ENCODE data around the gene B4GALT5. TPM values are rescaled to one million over a fixed set of nuclear protein-coding genes. Genes with fewer than 3 reads are reported as not detected.

B4GALT5 gene
- total and polyA plus RNA-seq, 7 donors: 32.0 to 284 (median 75.3) TPM

DNA sequence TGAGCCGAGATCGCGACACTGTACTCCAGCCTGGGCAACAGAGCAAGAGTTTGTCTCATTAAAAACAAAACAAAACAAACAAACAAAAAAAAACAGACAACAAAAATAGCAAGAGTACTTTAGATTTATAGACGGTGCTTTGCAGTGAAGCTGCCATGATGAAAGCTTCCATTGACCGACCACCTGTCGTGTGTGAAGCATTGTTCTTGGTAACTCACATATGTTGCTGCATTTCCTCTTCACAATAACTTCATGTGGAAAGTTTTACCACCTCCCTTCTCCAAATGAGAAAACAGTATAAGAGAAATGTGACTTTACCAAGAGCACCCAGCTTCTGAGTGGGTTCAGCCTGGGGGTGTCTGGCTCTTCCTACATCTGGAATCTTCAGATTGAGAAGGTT lies 89.4 kb downstream of the B4GALT5 start:
- Histone ChIP-seq H3K9me3 (peaks cover 7% of the 10 kb centered on the region), H3K27ac (no peak overlapping the region), H3K27me3 (ENCODE audit: insufficient read depth in 3 of 3, low read length in 2 of 3) (no peaks in the 10 kb centered on the region), H3K4me3 (no peak overlapping the region), H3K4me1 (peaks cover 6% of the 10 kb centered on the region), H3K36me3 (ENCODE audit: insufficient read depth in 1 of 2, low read depth in 1 of 2) (no peaks in the 10 kb centered on the region)
- 82 to 87% (median 85%) methylated on average over 6 of the region's 6 CpGs for WGBS, 3 donors
- intact Hi-C loops (cut with DNase I): no loop called here
- DNase-seq (no peak), ATAC-seq (no peak)
- no peak for TF ChIP-seq CTCF (IDR thresholded peaks at IDR 0.05)

GRCh38 chr20:49622243-49622642 lies 91.4 kb downstream of the B4GALT5 start:
- WGBS, 3 donors: 85 to 95% (median 85%) methylated on average over 1 of the region's 1 CpG
- H3K4me1 ChIP-seq: peaks cover 6% of the 10 kb centered on the region
- DNase-seq (no peak), ATAC-seq (no peak)
- H3K4me3 ChIP-seq: no peak overlapping the region
- H3K9me3 ChIP-seq: no peaks in the 10 kb centered on the region
- no peak overlapping the region for H3K27ac ChIP-seq
- H3K27me3 ChIP-seq (ENCODE audit: insufficient read depth in 3 of 3, low read length in 2 of 3): no peaks in the 10 kb centered on the region
- no peak for TF ChIP-seq CTCF (IDR thresholded peaks at IDR 0.05)
- intact Hi-C loops (cut with DNase I): no loop called here
- H3K36me3 ChIP-seq (ENCODE audit: insufficient read depth in 1 of 2, low read depth in 1 of 2): no peaks in the 10 kb centered on the region

DNA sequence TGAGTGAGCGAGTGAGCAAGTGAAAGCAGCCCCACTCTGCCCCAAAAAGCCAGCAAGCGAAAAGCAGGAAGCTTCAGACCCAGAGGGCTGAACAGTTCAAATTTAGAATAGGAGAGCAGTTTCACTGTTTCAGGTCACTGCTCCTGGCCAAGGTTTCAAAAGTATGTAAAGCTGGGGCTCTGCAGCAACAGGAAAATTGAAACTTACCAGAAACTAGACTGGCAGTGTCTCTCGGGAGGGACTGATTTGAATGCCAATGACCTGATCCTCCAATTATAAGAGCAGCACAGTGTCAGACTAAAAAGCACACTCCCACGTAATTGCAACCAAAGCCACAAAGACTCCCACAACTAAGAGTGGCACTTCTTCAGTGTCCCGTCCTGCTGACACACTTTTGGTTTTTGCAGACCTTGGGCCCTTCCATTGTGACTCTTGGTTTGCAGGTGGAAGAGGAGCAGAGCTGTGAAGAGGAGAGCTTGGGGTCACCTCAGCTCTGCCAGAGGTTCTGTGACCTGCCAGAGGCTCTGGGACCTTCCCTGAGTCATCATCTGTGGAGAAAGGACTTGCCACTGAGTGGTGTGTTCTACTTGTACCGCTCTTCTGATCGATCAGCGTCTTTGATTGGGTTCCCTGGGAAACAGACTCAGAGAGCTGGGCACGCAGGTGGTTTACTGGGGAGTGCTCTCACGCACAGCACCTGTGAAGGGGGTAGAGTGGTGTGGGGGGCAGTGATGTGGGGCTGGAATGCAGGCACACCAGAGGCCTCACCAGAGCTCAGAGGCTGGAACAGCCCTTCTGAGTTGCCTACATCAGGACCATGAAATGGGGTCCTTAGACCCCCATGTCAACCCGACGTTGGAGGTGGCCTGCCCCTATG lies 93.1 kb downstream of the B4GALT5 start:
- intact Hi-C loops (cut with DNase I): no loop called here

DNA sequence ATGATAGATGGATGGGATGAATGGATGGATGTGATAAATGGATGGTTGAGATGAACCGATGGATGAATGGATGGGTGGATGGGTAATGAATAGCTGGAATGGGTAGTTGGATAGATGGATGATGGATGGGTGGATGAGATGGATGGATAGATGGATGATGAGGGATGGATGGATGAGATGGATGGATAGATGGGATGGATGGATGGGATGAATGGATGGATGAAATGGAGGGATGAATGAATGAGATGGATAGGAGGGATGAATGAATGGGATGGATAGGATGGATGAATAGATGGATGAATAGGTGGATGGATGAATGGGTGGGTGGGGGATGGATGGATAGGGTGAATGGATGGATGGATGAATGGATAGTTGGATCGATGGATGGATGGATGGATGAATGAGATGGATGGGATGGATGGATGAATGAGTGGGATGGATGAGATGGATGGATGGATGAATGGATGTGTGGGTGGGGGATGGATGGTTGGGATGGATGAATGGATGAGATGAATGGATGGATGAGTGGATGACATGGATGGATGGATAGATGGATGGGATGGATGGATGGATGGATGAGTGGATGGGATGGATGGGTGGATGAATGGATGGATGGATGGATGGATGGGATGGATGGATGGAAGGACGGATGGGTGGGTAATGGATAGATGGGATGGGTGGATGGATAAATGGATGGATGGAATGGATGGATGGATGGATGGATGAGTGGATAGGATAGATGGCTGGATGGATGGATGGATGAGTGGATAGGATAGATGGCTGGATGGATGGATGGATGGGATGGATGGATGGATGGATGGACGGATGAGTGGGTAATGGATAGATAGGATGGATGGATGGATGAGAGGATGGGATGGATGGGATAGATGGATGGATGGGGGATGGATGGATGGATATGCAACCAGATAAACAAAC lies 94.3 kb downstream of the B4GALT5 start:
- DNase-seq (no peak), ATAC-seq (no peak)
- peaks cover 4% of the 10 kb centered on the region for H3K4me1 ChIP-seq
- no peaks in the 10 kb centered on the region for H3K9me3 ChIP-seq
- no peaks in the 10 kb centered on the region for H3K36me3 ChIP-seq (ENCODE audit: insufficient read depth in 1 of 2, low read depth in 1 of 2)
- no peaks in the 10 kb centered on the region for H3K27me3 ChIP-seq (ENCODE audit: insufficient read depth in 3 of 3, low read length in 2 of 3)
- no peak for TF ChIP-seq CTCF (IDR thresholded peaks at IDR 0.05)
- no peak overlapping the region for H3K27ac ChIP-seq
- H3K4me3 ChIP-seq: no peak overlapping the region
- intact Hi-C loops (cut with DNase I): loop anchor here in 1 of 2 donors (5.0 kb wide), 1 partner anchor 153 kb away; no protein-coding TSS in a partner anchor
- 94 to 99% (median 95%) methylated on average over 4 of the region's 4 CpGs for WGBS, 3 donors

More for the DNA sequence above, 93.1 kb downstream of the B4GALT5 start:
- Histone ChIP-seq H3K27ac (no peak overlapping the region), H3K4me3 (no peak overlapping the region), H3K9me3 (no peaks in the 10 kb centered on the region), H3K4me1 (peaks cover 9% of the 10 kb centered on the region), H3K27me3 (ENCODE audit: insufficient read depth in 3 of 3, low read length in 2 of 3) (no peaks in the 10 kb centered on the region), H3K36me3 (ENCODE audit: insufficient read depth in 1 of 2, low read depth in 1 of 2) (no peaks in the 10 kb centered on the region)
- no peak for ATAC-seq
- 83 to 85% (median 83%) methylated on average over 12 of the region's 12 CpGs for WGBS, 3 donors
- TF ChIP-seq CTCF (IDR thresholded peaks at IDR 0.05): no peak
- DNase-seq: no peak

Data from psoas muscle (tissue), 8 donors.